Measurements from ENCODE around the gene PLP1. TPM values are rescaled to one million over a fixed set of nuclear protein-coding genes. Genes with fewer than 3 reads are reported as not detected.

The PLP1 gene
- total and polyA plus RNA-seq, 2 of the 8 experiments (the other 6 are each of a cell fraction or from before 2014, with no cell fraction given), result 49.2 to 218 TPM

DNA sequence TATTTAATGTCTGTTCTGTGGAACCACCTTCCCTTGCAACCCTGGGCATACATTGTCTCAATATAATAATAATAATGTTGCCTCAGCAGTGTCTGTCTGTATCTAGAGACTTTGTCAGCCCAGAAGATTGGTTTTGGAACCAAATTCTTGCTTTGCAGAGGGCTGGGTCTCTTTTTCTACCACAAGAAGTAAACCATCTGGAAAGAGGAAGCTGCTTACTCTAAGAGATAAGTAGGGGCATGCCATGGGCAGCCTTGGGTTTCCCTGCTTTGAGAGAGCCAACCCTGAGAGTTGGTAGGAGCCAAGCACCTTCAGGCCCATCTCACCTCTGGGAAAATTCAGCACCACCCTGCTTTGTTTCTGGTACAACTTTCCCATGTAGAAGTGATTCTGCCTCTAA, 38.9 kb upstream of the PLP1 start:
- H4K8ac ChIP-seq (ENCODE audit: extremely low read depth, insufficient read depth, low read length), result no peak overlapping the region
- TF ChIP-seq SP4 (IDR thresholded peaks at IDR 0.05; ENCODE audit: low read length) (no peak), ZNF274 (IDR thresholded peaks at IDR 0.05; ENCODE audit: borderline replicate concordance, extremely low read depth, low read length) (no peak), TCF12 (IDR thresholded peaks at IDR 0.05; ENCODE audit: low read depth, low read length) (no peak), RNF2 (IDR thresholded peaks at IDR 0.05; ENCODE audit: borderline replicate concordance, low read depth, low read length, missing control alignments, poor library complexity, severe bottlenecking) (no peak), TEAD4 (IDR thresholded peaks at IDR 0.05; ENCODE audit: low read depth, low read length) (no peak), CBX8 (IDR thresholded peaks at IDR 0.05; ENCODE audit: borderline replicate concordance, low read depth, low read length) (no peak)
- TF ChIP-seq, protein P1, sequence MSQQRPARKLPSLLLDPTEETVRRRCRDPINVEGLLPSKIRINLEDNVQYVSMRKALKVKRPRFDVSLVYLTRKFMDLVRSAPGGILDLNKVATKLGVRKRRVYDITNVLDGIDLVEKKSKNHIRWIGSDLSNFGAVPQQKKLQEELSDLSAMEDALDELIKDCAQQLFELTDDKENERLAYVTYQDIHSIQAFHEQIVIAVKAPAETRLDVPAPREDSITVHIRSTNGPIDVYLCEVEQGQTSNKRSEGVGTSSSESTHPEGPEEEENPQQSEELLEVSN (IDR thresholded peaks at IDR 0.05), result no peak

More for the DNA sequence above, 38.9 kb upstream of the PLP1 start:
- POLR2A ChIA-PET (ENCODE audit: partially characterized antibody), result interaction anchor here (1.8 to 2.6 kb wide), 2 partner anchors 10 to 30 kb away, joined by 5 to 11 read pairs; no protein-coding TSS in a partner anchor
- Histone ChIP-seq H3K27ac (ENCODE audit: low read depth, low read length) (no peak overlapping the region), H3K23me2 (ENCODE audit: low read depth, low read length) (no peaks in the 10 kb centered on the region), H2BK20ac (ENCODE audit: low read length) (no peak overlapping the region), H3K14ac (ENCODE audit: insufficient read length) (no peak overlapping the region), H3K79me1 (ENCODE audit: low read depth, low read length) (no peaks in the 10 kb centered on the region), H2BK120ac (replicated peaks; ENCODE audit: low read depth, low read length) (no peak overlapping the region), H3K79me2 (ENCODE audit: control insufficient read depth in 1 of 2, insufficient read depth in 2 of 2, low read length in 2 of 2) (peaks cover 0 to under 1% of the 10 kb centered on the region in 2 experiments; a peak in 1 of 4 replicates), H2BK5ac (ENCODE audit: low read depth, low read length) (no peak overlapping the region), H2BK12ac (ENCODE audit: low read depth, low read length) (no peak overlapping the region), H2BK15ac (ENCODE audit: low read length) (no peak overlapping the region), H3K18ac (ENCODE audit: extremely low read depth, low read length) (no peak overlapping the region), H4K91ac (replicated peaks; ENCODE audit: insufficient read length, low read length) (no peak overlapping the region), H3K56ac (replicated peaks; ENCODE audit: insufficient read length, low read depth, low read length) (no peak overlapping the region), H2AK5ac (ENCODE audit: low read depth, low read length) (no peak overlapping the region), H3K4me1 (replicated peaks in 1 of 4; ENCODE audit: control insufficient read depth in 3 of 4, insufficient read depth in 4 of 4, low read length in 3 of 4) (peaks cover 2 to 13% (median 8%) of the 10 kb centered on the region in 4 experiments; a peak in 5 of 7 replicates), H3K4me2 (ENCODE audit: insufficient read depth in 1 of 2, low read depth in 2 of 2, low read length in 2 of 2) (no peak overlapping the region), H3K36me3 (ENCODE audit: control insufficient read depth in 2 of 4, insufficient read depth in 4 of 4, low read length in 3 of 4) (no peaks in the 10 kb centered on the region), H3K23ac (ENCODE audit: insufficient read length) (no peak overlapping the region), H3K4ac (replicated peaks; ENCODE audit: insufficient read length, low read depth, low read length) (peak overlapping the region; percentile 11), H3K4me3 (ENCODE audit: extremely low read depth in 1 of 4, insufficient read depth in 2 of 4, low read depth in 3 of 4, low read length in 4 of 4) (no peak overlapping the region), H4K5ac (ENCODE audit: insufficient read length, low read depth, low read length) (no peak overlapping the region), H3K9me3 (ENCODE audit: insufficient read depth in 2 of 2, low read depth in 1 of 2, low read length in 1 of 2) (no peaks in the 10 kb centered on the region), H4K20me1 (replicated peaks in 1 of 2; ENCODE audit: control insufficient read depth in 1 of 2, insufficient read depth in 2 of 2, low read length in 2 of 2) (no peaks in the 10 kb centered on the region), H3K9ac (replicated peaks in 1 of 4; ENCODE audit: extremely low read depth in 1 of 4, low read depth in 3 of 4, low read length in 3 of 4) (no peak overlapping the region), H2AFZ (ENCODE audit: low read length) (no peak overlapping the region), H3K27me3 (replicated peaks in 1 of 4; ENCODE audit: control insufficient read depth in 3 of 4, extremely low read depth in 1 of 4, insufficient read depth in 3 of 4, low read length in 3 of 4) (no peaks in the 10 kb centered on the region)
- DNase-seq (ENCODE audit: low read depth in 1 of 2, low spot score in 2 of 2) (no peak), FAIRE-seq (no peak)
- CTCF ChIA-PET (ENCODE audit: partially characterized antibody), result interaction anchor here (1.1 to 1.2 kb wide), 2 partner anchors 18 to 27 kb away, joined by 3 to 5 read pairs; partner anchors contain the start of gene TMEM31
